Common myeloid progenitor, CD34-positive (primary cell): Measurements from ENCODE around the gene TSHZ3.

ENCODE experiments used
- CTCF ChIA-PET: fragments of 350-600 bp; sonication (Branson Sonifier 250); formaldehyde crosslinking; loops from one replicate; lab custom pipeline; 2021; ENCODE audit warnings: antibody characterized with exemption; lab: Charles Lee
- POLR2A ChIA-PET: fragments of 350-600 bp; sonication (Branson Sonifier 250); formaldehyde crosslinking; loops from one replicate; lab custom pipeline; 2021; ENCODE audit warnings: antibody characterized with exemption; lab: Charles Lee
- DNase-seq, 3 donors: peaks; one replicate each; pipeline versions ENCODE4 v3.0.0 to v3.0.0-alpha.2; 2013
- H3K27ac ChIP-seq, 2 experiments: 1 replicate in 1 of 2; 2 replicates in 1 of 2; pipeline ENCODE4 v1.7.0; 2013; ENCODE audit warnings: inconsistent platforms in 2 of 2, low read length in 2 of 2, mild to moderate bottlenecking in 2 of 2, low read depth in 1 of 2, moderate library complexity in 1 of 2; ENCODE audit not compliant: severe bottlenecking in 2 of 2, insufficient read depth in 1 of 2, poor library complexity in 1 of 2
- H3K27me3 ChIP-seq, 5 experiments: replicated peaks in 2 of 5; 1 replicate in 3 of 5; 2 replicates in 2 of 5; pipeline versions ENCODE4 v1.6.1 to v1.7.0; 2013; ENCODE audit warnings: low read length in 4 of 5, mild to moderate bottlenecking in 2 of 5, moderate library complexity in 2 of 5, inconsistent platforms in 1 of 5; ENCODE audit not compliant: insufficient read depth in 5 of 5, control insufficient read depth in 4 of 5
- H3K36me3 ChIP-seq, 4 experiments: 1 replicate in 2 of 4; 2 replicates in 2 of 4; pipeline versions ENCODE4 v1.6.1 to v1.7.0; 2013; ENCODE audit warnings: low read length in 3 of 4, control low read depth in 1 of 4, mild to moderate bottlenecking in 1 of 4; ENCODE audit not compliant: control insufficient read depth in 4 of 4, insufficient read depth in 4 of 4
- H3K4me1 ChIP-seq, 4 experiments: 1 replicate in 3 of 4; 2 replicates in 1 of 4; pipeline versions ENCODE4 v1.6.1 to v1.7.1; 2013; ENCODE audit warnings: low read length in 3 of 4, mild to moderate bottlenecking in 3 of 4, control low read depth in 1 of 4, inconsistent platforms in 1 of 4, moderate library complexity in 1 of 4; ENCODE audit not compliant: control insufficient read depth in 4 of 4, insufficient read depth in 4 of 4; ENCODE audit errors: control extremely low read depth in 1 of 4
- H3K4me3 ChIP-seq, 7 experiments: 1 replicate in 4 of 7; 2 replicates in 3 of 7; pipeline versions ENCODE4 v1.5.1 to v1.7.0; 2013; ENCODE audit warnings: mild to moderate bottlenecking in 7 of 7, low read length in 6 of 7, moderate library complexity in 6 of 7, inconsistent platforms in 2 of 7, low read depth in 2 of 7, control low read depth in 1 of 7; ENCODE audit not compliant: insufficient read depth in 4 of 7, control insufficient read depth in 1 of 7; ENCODE audit errors: extremely low read depth in 1 of 7
- H3K9me3 ChIP-seq, 5 experiments: 1 replicate in 4 of 5; 2 replicates in 1 of 5; pipeline versions ENCODE4 v1.6.1 to v1.7.1; 2013; ENCODE audit warnings: low read length in 4 of 5, mild to moderate bottlenecking in 2 of 5, inconsistent platforms in 1 of 5, low read depth in 1 of 5, moderate library complexity in 1 of 5; ENCODE audit not compliant: control insufficient read depth in 4 of 5, insufficient read depth in 2 of 5; ENCODE audit errors: control extremely low read depth in 1 of 5
- WGBS: methylation state at CpG from one replicate; pipeline ENCODE4 v1.1.5; 2013; ENCODE audit not compliant: insufficient coverage; 5-methylcytosine and 5-hydroxymethylcytosine counted together

TSHZ3 gene

DNA sequence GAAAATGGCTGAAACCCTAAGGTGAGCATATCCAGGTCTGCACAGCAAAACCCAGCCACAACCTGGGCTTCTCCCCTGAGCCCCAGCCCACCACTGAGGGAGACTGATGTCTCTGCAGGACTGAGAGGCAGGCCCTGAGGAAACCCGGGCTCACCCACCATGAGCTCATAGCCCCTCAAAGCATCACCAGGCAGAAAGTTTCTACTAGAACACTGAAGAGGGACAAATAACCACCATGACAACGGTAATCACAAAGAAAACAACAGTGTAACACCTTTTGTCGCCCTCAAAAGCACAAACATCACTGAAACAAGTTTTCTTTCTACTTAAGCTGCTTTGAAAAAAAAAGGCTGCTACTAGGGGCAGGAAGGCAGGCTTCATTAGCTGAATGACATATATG lies 29.8 kb downstream of the TSHZ3 start:
- H3K27me3 ChIP-seq = no peaks in the 10 kb centered on the region
- DNase-seq = peak in 1 of 3 donors; percentile 15
- CTCF ChIA-PET = no interaction called here

DNA sequence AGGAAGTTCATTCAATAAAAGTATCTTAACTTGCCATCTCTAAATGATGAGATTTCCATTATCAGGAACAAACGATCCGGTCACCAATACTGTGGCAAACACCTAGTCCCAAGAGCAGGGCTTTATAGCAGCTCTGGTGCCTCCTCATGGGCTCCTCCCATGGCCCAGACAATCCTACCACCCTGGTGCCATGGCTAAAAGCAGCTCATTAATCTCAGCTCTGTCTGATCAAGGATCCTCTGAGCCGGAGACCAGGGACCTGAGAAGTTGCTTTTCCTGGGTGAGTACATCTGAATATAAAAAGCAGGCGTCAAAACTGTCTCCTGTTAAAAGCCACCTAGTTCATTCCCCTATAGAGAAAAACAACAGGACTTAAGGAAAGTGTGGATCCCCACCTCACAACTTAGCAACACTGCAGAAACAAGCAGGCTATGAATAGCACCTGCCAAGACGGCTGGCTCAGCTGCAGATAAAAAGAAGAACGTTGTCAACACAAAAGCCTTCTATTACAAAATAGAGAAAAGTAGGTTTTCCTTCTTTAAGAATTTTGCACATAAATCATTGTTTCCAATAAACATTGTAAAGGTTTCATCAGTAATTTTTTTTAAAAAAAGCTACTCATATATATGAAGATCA lies 30.3 kb downstream of the TSHZ3 start:
- WGBS = 96% methylated on average over 4 of the region's 6 CpGs
- DNase-seq = no peak
- no peak overlapping the region for H3K4me3 ChIP-seq
- ChIA-PET POLR2A (interaction anchor here (0.6 kb wide), 1 partner anchor 60 kb away, joined by 5 read pairs; no protein-coding TSS in a partner anchor), CTCF (no interaction called here)
- H3K27me3 ChIP-seq = no peaks in the 10 kb centered on the region
- no peaks in the 10 kb centered on the region for H3K36me3 ChIP-seq
- no peak overlapping the region for H3K27ac ChIP-seq
- H3K9me3 ChIP-seq = no peaks in the 10 kb centered on the region
- no peaks in the 10 kb centered on the region for H3K4me1 ChIP-seq

More for the DNA sequence above, 29.8 kb downstream of the TSHZ3 start:
- no peaks in the 10 kb centered on the region for H3K4me1 ChIP-seq
- H3K9me3 ChIP-seq = no peaks in the 10 kb centered on the region
- 93% methylated on average over 2 of the region's 3 CpGs for WGBS
- no peaks in the 10 kb centered on the region for H3K36me3 ChIP-seq
- H3K4me3 ChIP-seq = no peak overlapping the region
- POLR2A ChIA-PET = no interaction called here
- H3K27ac ChIP-seq = no peak overlapping the region

DNA sequence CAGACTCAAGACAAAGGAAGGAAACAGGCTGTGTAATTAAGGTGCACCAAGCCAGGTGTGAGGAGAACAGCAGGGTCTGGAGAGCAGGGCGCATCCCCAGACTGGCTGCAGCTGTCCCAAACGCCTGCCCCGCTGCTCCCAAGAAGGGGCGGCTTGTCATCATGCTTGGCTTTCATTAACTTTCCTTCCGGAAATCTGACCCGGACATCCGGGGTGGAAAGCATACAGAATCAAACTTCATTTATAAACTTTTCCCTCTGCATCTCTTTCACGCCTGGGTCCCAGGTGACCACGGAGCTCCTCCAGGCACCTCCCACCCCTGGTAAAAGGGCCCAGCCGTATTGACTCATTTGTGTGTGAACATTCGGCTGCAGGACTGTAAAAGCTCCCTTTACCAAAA lies 31.7 kb downstream of the TSHZ3 start:
- Histone ChIP-seq H3K9me3 (no peaks in the 10 kb centered on the region), H3K4me3 (no peak overlapping the region), H3K36me3 (no peaks in the 10 kb centered on the region), H3K27me3 (no peaks in the 10 kb centered on the region), H3K27ac (no peak overlapping the region), H3K4me1 (peaks cover 0 to under 1% (median 0%) of the 10 kb centered on the region in 4 experiments)
- WGBS = 95% methylated on average over 10 of the region's 11 CpGs
- DNase-seq = no peak
- POLR2A ChIA-PET = no interaction called here
- CTCF ChIA-PET = interaction anchor here (1.1 kb wide), 1 partner anchor 22 kb away, joined by 3 read pairs; no protein-coding TSS in a partner anchor

- no peaks in the 10 kb centered on the region for H3K36me3 ChIP-seq
- POLR2A ChIA-PET = no interaction called here
- 93% methylated on average over 5 of the region's 6 CpGs for WGBS
- H3K4me3 ChIP-seq = no peak overlapping the region
- no peak overlapping the region for H3K27ac ChIP-seq
- peaks cover 0 to 3% (median 0%) of the 10 kb centered on the region in 5 experiments for H3K27me3 ChIP-seq
- no peak for DNase-seq
- peaks cover 0 to 5% (median 2%) of the 10 kb centered on the region in 4 experiments for H3K4me1 ChIP-seq
- CTCF ChIA-PET = interaction anchor here (0.8 to 1.1 kb wide), 2 partner anchors 13 to 23 kb away, joined by 3 read pairs; no protein-coding TSS in a partner anchor
- H3K9me3 ChIP-seq = no peaks in the 10 kb centered on the region
Measured at GRCh38 chr19:31317093-31317492, 32.1 kb downstream of the TSHZ3 start.

DNA sequence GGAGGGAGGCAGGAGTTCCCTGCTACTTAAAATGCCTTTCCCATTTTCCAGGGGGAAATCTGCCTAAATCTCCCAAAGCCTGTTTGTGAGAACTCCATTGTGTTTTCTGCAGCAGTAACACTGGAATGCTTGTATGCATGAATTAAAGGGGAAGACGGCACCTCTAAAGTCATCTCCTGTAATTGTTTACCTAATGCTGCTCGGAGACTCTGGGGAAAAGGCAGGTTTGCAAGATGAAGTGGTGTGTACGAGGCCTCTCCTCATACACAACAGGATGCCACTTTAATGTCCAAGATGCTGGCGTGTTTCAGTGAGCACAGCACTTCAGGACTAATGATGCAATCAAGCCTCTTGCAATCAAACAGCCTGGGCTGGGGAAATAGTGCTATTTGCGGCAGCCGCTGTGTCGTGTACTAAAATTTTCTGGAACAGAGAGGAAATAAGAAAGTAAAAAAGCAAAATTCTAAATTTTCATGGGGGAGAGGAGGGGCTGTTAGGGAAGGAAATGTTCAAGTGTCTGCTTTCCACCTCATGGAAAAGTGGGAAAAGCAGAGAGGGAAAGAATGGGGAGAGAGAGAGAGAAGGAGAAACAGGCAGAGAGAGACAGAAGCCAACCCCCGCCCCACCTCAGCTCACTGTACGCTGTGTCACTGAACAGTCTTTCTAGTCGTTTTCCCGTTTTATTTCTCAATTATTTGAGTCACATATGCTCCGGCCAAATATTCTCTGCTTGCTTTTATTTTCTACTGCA lies 32.9 kb downstream of the TSHZ3 start:
- WGBS = 98% methylated on average over 6 of the region's 12 CpGs
- DNase-seq = no peak
- H3K36me3 ChIP-seq = no peaks in the 10 kb centered on the region
- H3K4me3 ChIP-seq = no peak overlapping the region
- peaks cover 0 to 3% (median 0%) of the 10 kb centered on the region in 5 experiments for H3K27me3 ChIP-seq
- no peak overlapping the region for H3K27ac ChIP-seq
- POLR2A ChIA-PET = no interaction called here
- no peaks in the 10 kb centered on the region for H3K9me3 ChIP-seq
- CTCF ChIA-PET = interaction anchor here (0.8 kb wide), 1 partner anchor 13 kb away, joined by 3 read pairs; no protein-coding TSS in a partner anchor
- peaks cover 0 to 9% (median 4%) of the 10 kb centered on the region in 4 experiments for H3K4me1 ChIP-seq

- H3K9me3 ChIP-seq = no peaks in the 10 kb centered on the region
- 100% methylated on average over 1 of the region's 5 CpGs for WGBS
- H3K4me1 ChIP-seq = peaks cover 0 to 9% (median 4%) of the 10 kb centered on the region in 4 experiments
- no peak for DNase-seq
- ChIA-PET POLR2A (no interaction called here), CTCF (interaction anchor here (1.0 kb wide), 1 partner anchor 10 kb away, joined by 4 read pairs; no protein-coding TSS in a partner anchor)
- no peaks in the 10 kb centered on the region for H3K36me3 ChIP-seq
- H3K27me3 ChIP-seq = peaks cover 0 to 3% (median 0%) of the 10 kb centered on the region in 5 experiments
- no peak overlapping the region for H3K27ac ChIP-seq
- no peak overlapping the region for H3K4me3 ChIP-seq
Measured at GRCh38 chr19:31315652-31316051, 33.6 kb downstream of the TSHZ3 start.
